WTC11 (cell line): Measurements from ENCODE around the gene TSGA10. TPM values are rescaled to one million over a fixed set of nuclear protein-coding genes. Genes with fewer than 3 reads are reported as not detected.
A peak's percentile ranks its signal among the peaks of the same experiment; 100 is the strongest.
"Not testable (repeated sequence)": the region's sequence is repeated elsewhere in the genome, so short reads cannot be mapped to it uniquely, and the experiment has no call there.

Experiments used
- ATAC-seq: fragments of 200-7000 bp; cut with Tn5 transposase; 2 replicates; pipeline ENCODE4 v1.10.0; 2021; ENCODE audit warnings: mild to moderate bottlenecking, moderate library complexity
- CTCF ChIA-PET: fragments of 300-600 bp; sonication (Branson Sonifier 250); formaldehyde crosslinking; loops from one replicate; lab custom pipeline; 2021; ENCODE audit warnings: antibody characterized with exemption; lab: Charles Lee
- POLR2A ChIA-PET: fragments of 350-600 bp; sonication (Branson Sonifier 250); formaldehyde crosslinking; loops from one replicate; lab custom pipeline; 2021; ENCODE audit warnings: antibody characterized with exemption; lab: Charles Lee
- DNase-seq: peaks from one replicate; pipeline ENCODE4 v3.0.0; 2021; ENCODE audit warnings: low spot score
- H3K27ac Mint-ChIP-seq: 2 replicates; pipeline ENCODE4 v1.8.0; 2021; ENCODE audit warnings: mixed read lengths
- H3K27me3 Mint-ChIP-seq: 2 replicates; pipeline ENCODE4 v1.8.0; 2021; ENCODE audit warnings: low read depth, mild to moderate bottlenecking, moderate library complexity, mixed read lengths
- H3K36me3 Mint-ChIP-seq: 2 replicates; pipeline ENCODE4 v1.8.0; 2021; ENCODE audit warnings: mixed read lengths
- H3K4me1 Mint-ChIP-seq: 2 replicates; pipeline ENCODE4 v1.8.0; 2022; ENCODE audit warnings: mixed read lengths
- H3K4me3 Mint-ChIP-seq: 2 replicates; pipeline ENCODE4 v1.8.0; 2021; ENCODE audit warnings: mild to moderate bottlenecking, moderate library complexity, mixed read lengths
- H3K9me3 Mint-ChIP-seq: 2 replicates; pipeline ENCODE4 v1.8.0; 2021; ENCODE audit warnings: mixed read lengths
- ARID4B ChIP-seq: sonication (generic); formaldehyde crosslinking; IDR thresholded peaks from 2 replicates; pipeline ENCODE4 v1.8.0; 2023; ENCODE audit warnings: missing genetic modification reagents, mild to moderate bottlenecking, borderline replicate concordance
- CREM ChIP-seq: sonication (generic); formaldehyde crosslinking; IDR thresholded peaks from 2 replicates; pipeline ENCODE4 v1.8.1; 2022; ENCODE audit warnings: mild to moderate bottlenecking, missing genetic modification reagents, moderate library complexity
- E2F1 ChIP-seq: sonication (generic); formaldehyde crosslinking; IDR thresholded peaks from 2 replicates; pipeline ENCODE4 v1.8.0; 2022; ENCODE audit warnings: mild to moderate bottlenecking, missing genetic modification reagents
- ELF4 ChIP-seq: sonication (generic); formaldehyde crosslinking; IDR thresholded peaks from 2 replicates; pipeline ENCODE4 v1.8.1; 2022; ENCODE audit warnings: low read depth, mild to moderate bottlenecking, moderate library complexity, missing genetic modification reagents
- FOXK1 ChIP-seq: sonication (generic); formaldehyde crosslinking; IDR thresholded peaks from 2 replicates; pipeline ENCODE4 v1.8.0; 2022; ENCODE audit warnings: mild to moderate bottlenecking, moderate library complexity, missing genetic modification reagents
- FOXP1 ChIP-seq: sonication (generic); formaldehyde crosslinking; IDR thresholded peaks from 2 replicates; pipeline ENCODE4 v1.8.0; 2022; ENCODE audit warnings: missing genetic modification reagents, mild to moderate bottlenecking, moderate library complexity, borderline replicate concordance
- HMGA2 ChIP-seq: fragments of 250-450 bp; sonication (Bioruptor Pico); IDR thresholded peaks from 2 replicates; pipeline ENCODE4 v1.4.0; 2021; ENCODE audit warnings: mild to moderate bottlenecking, moderate library complexity
- NR1H2 ChIP-seq: sonication (generic); formaldehyde crosslinking; IDR thresholded peaks from 2 replicates; pipeline ENCODE4 v1.9.0; 2021; ENCODE audit warnings: mild to moderate bottlenecking, moderate library complexity, missing genetic modification reagents
- NR3C1 ChIP-seq: sonication (generic); formaldehyde crosslinking; conservative IDR thresholded peaks from 2 replicates; pipeline ENCODE4 v1.8.1; 2023; ENCODE audit warnings: low read depth, mild to moderate bottlenecking, missing genetic modification reagents
- OVOL2 ChIP-seq: fragments of 250-450 bp; sonication (Bioruptor Pico); IDR thresholded peaks from 2 replicates; pipeline ENCODE4 v1.9.0; 2021; ENCODE audit warnings: mild to moderate bottlenecking, borderline replicate concordance
- SMAD3 ChIP-seq: sonication (generic); formaldehyde crosslinking; IDR thresholded peaks from 2 replicates; pipeline ENCODE4 v1.8.0; 2022; ENCODE audit warnings: missing genetic modification reagents, mild to moderate bottlenecking, borderline replicate concordance
- TCF7 ChIP-seq: sonication (generic); formaldehyde crosslinking; IDR thresholded peaks from 2 replicates; pipeline ENCODE4 v1.8.0; 2022; ENCODE audit warnings: mild to moderate bottlenecking, low read depth, missing genetic modification reagents, moderate library complexity
- ZBTB21 ChIP-seq: sonication (generic); formaldehyde crosslinking; IDR thresholded peaks from 2 replicates; pipeline ENCODE4 v1.8.1; 2023; ENCODE audit warnings: mild to moderate bottlenecking, missing genetic modification reagents, borderline replicate concordance
- ZNF671 ChIP-seq: fragments of 250-450 bp; sonication (Bioruptor Pico); IDR thresholded peaks from 2 replicates; pipeline ENCODE4 v1.8.0; 2021; ENCODE audit warnings: mild to moderate bottlenecking
- total RNA-seq: library from RNA; stranded (reverse); gene quantifications from 3 replicates; pipeline ENCODE4 v1.2.3, GENCODE V29; 2021
- TF ChIP-seq, protein P1 (sequence below): sonication (generic); formaldehyde crosslinking; IDR thresholded peaks from 2 replicates; pipeline ENCODE4 v1.8.1; 2022; ENCODE audit warnings: low read depth, missing genetic modification reagents, borderline replicate concordance
- TF ChIP-seq, protein P2 (sequence below): sonication (generic); formaldehyde crosslinking; IDR thresholded peaks from 2 replicates; pipeline ENCODE4 v1.8.1; 2022; ENCODE audit warnings: mild to moderate bottlenecking, missing genetic modification reagents, moderate library complexity, borderline replicate concordance
- TF ChIP-seq, protein P3 (sequence below): fragments of 250-450 bp; sonication (Bioruptor Pico); IDR thresholded peaks from 2 replicates; pipeline ENCODE4 v1.9.0; 2021; ENCODE audit warnings: moderate library complexity, mild to moderate bottlenecking, inconsistent platforms, borderline replicate concordance
- TF ChIP-seq, protein P4 (sequence below): fragments of 200-600 bp; IDR thresholded peaks from 2 replicates; pipeline ENCODE4 v1.8.0; 2022; ENCODE audit warnings: antibody characterized with exemption
- TF ChIP-seq, protein P5 (sequence below): sonication (generic); formaldehyde crosslinking; IDR thresholded peaks from 2 replicates; pipeline ENCODE4 v1.8.1; 2022; ENCODE audit warnings: mild to moderate bottlenecking, moderate library complexity, missing genetic modification reagents

TSGA10 gene
- total RNA-seq, 1 experiment from 2014 or later, result 9.1 TPM

GRCh38 chr2:99139003-99139402 is 15.7 kb downstream of the TSGA10 start (continued):
- TF ChIP-seq, protein P1, sequence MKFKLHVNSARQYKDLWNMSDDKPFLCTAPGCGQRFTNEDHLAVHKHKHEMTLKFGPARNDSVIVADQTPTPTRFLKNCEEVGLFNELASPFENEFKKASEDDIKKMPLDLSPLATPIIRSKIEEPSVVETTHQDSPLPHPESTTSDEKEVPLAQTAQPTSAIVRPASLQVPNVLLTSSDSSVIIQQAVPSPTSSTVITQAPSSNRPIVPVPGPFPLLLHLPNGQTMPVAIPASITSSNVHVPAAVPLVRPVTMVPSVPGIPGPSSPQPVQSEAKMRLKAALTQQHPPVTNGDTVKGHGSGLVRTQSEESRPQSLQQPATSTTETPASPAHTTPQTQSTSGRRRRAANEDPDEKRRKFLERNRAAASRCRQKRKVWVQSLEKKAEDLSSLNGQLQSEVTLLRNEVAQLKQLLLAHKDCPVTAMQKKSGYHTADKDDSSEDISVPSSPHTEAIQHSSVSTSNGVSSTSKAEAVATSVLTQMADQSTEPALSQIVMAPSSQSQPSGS, result no peak
- no peak for TF ChIP-seq SMAD3 (CRISPR knock-in tag)

DNA sequence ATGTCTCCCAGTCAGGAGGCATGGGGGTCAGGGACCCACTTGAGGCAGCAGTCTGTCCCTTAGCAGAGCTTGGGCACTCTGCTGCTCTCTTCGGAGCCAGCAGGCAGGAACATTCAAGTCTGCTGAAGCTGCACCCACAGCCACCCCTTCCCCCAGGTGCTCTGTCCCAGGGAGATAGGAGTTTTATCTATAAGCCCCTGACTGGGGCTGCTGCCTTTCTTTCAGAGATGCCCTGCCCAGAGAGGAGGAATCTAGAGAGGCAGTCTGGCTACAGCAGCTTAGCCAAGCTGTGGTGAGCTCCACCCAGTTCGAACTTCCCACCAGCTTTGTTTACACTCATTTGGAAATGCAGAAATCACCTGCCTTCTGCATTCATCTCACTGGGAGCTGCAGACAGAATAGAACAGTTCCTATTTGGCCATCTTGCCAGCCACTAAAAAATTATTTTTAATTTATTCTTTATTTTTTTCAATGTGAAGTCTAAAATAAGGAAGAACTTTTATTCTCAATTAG is 19.6 kb downstream of the TSGA10 start:
- H3K4me3 Mint-ChIP-seq, H3K27ac Mint-ChIP-seq, ATAC-seq, H3K4me1 Mint-ChIP-seq, POLR2A ChIA-PET, DNase-seq: not testable (repeated sequence)
- CTCF ChIA-PET, result interaction anchor here (1.4 kb wide), 1 partner anchor 19 kb away, joined by 3 read pairs; the partner anchor contains the start of genes LIPT1 and TSGA10
- Mint-ChIP-seq H3K36me3 (peaks cover 82% of the 10 kb centered on the region), H3K27me3 (peaks cover 59% of the 10 kb centered on the region), H3K9me3 (peaks cover 78% of the 10 kb centered on the region)

DNA sequence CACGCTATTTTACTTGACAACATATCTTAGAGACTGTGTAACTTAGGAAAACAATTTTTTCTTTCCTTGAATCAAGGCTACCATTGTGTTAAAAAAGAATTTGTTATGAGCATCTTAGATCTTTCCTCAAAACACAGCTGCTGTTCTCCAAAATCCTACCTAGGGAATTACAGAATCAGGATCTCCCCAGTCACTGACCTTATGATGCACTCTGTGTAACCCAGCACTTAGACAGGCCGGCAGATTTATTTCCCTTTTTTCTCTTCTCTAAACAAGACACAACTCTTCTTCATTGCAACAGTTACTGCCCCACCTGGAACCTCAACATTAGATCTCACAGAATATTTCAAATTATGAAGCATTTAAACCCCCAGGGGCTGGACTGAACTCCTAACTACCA is 26.8 kb downstream of the TSGA10 start:
- no peaks in the 10 kb centered on the region for H3K4me1 Mint-ChIP-seq
- peaks cover 45% of the 10 kb centered on the region for H3K36me3 Mint-ChIP-seq
- H3K27me3 Mint-ChIP-seq, result peaks cover 38% of the 10 kb centered on the region
- peaks cover 50% of the 10 kb centered on the region for H3K9me3 Mint-ChIP-seq
- POLR2A ChIA-PET, result no interaction called here
- DNase-seq (no peak), ATAC-seq (no peak)
- CTCF ChIA-PET, result no interaction called here
- no peak for TF ChIP-seq TCF7
- TF ChIP-seq, protein P2, sequence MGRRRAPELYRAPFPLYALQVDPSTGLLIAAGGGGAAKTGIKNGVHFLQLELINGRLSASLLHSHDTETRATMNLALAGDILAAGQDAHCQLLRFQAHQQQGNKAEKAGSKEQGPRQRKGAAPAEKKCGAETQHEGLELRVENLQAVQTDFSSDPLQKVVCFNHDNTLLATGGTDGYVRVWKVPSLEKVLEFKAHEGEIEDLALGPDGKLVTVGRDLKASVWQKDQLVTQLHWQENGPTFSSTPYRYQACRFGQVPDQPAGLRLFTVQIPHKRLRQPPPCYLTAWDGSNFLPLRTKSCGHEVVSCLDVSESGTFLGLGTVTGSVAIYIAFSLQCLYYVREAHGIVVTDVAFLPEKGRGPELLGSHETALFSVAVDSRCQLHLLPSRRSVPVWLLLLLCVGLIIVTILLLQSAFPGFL, result no peak
- no peak for TF ChIP-seq ZBTB21
- no peak for TF ChIP-seq FOXK1 (CRISPR knock-in tag)
- H3K4me3 Mint-ChIP-seq, result no peak overlapping the region
- no peak overlapping the region for H3K27ac Mint-ChIP-seq

DNA sequence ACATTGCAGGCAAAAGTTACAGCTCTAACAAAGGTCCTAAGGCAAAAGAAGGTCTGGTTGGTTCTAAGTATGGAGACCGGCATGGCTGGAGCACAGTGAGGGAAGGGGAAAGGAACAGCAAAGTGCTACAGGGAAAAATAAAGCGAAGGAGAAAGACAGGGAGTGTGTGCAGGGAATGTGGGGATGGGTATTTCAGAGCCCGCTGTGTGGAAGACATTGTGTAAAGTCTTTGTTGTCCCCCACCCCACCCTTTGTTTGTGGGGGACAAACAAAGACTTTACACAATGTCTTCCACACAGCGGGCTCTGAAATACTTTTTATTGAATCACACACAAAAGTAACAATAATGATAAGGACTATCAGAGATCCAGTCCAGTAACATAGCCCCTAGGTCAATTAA is 42.1 kb downstream of the TSGA10 start:
- DNase-seq (no peak), ATAC-seq (no peak)
- Mint-ChIP-seq H3K27ac (0 out of 2 replicates have a peak overlapping the region, but pooled peaks have one; percentile 0), H3K36me3 (no peaks in the 10 kb centered on the region), H3K4me1 (peaks cover 2% of the 10 kb centered on the region; the same call in 1 of the 2 replicates), H3K4me3 (no peak overlapping the region), H3K9me3 (no peaks in the 10 kb centered on the region), H3K27me3 (no peaks in the 10 kb centered on the region)
- POLR2A ChIA-PET, result no interaction called here
- CTCF ChIA-PET, result no interaction called here
- no peak for TF ChIP-seq E2F1 (CRISPR knock-in tag)
- no peak for TF ChIP-seq ELF4 (CRISPR knock-in tag)
- TF ChIP-seq, protein P3, sequence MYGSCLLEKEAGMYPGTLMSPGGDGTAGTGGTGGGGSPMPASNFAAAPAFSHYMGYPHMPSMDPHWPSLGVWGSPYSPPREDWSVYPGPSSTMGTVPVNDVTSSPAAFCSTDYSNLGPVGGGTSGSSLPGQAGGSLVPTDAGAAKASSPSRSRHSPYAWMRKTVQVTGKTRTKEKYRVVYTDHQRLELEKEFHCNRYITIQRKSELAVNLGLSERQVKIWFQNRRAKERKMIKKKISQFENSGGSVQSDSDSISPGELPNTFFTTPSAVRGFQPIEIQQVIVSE, result no peak
- TF ChIP-seq ARID4B (CRISPR knock-in tag), result no peak
- TF ChIP-seq, protein P4, sequence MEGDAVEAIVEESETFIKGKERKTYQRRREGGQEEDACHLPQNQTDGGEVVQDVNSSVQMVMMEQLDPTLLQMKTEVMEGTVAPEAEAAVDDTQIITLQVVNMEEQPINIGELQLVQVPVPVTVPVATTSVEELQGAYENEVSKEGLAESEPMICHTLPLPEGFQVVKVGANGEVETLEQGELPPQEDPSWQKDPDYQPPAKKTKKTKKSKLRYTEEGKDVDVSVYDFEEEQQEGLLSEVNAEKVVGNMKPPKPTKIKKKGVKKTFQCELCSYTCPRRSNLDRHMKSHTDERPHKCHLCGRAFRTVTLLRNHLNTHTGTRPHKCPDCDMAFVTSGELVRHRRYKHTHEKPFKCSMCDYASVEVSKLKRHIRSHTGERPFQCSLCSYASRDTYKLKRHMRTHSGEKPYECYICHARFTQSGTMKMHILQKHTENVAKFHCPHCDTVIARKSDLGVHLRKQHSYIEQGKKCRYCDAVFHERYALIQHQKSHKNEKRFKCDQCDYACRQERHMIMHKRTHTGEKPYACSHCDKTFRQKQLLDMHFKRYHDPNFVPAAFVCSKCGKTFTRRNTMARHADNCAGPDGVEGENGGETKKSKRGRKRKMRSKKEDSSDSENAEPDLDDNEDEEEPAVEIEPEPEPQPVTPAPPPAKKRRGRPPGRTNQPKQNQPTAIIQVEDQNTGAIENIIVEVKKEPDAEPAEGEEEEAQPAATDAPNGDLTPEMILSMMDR, result no peak
- TF ChIP-seq CREM (CRISPR knock-in tag), result no peak
- TF ChIP-seq ZNF671 (CRISPR knock-in tag), result no peak
- TF ChIP-seq FOXP1, result no peak
- no peak for TF ChIP-seq NR3C1 (CRISPR knock-in tag)
- TF ChIP-seq, protein P5, sequence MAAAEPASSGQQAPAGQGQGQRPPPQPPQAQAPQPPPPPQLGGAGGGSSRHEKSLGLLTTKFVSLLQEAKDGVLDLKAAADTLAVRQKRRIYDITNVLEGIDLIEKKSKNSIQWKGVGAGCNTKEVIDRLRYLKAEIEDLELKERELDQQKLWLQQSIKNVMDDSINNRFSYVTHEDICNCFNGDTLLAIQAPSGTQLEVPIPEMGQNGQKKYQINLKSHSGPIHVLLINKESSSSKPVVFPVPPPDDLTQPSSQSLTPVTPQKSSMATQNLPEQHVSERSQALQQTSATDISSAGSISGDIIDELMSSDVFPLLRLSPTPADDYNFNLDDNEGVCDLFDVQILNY (CRISPR knock-in tag), result no peak
- no peak for TF ChIP-seq HMGA2 (CRISPR knock-in tag)
- TF ChIP-seq NR1H2 (CRISPR knock-in tag), result no peak
- TF ChIP-seq ZBTB21, result no peak
- no peak for TF ChIP-seq OVOL2 (CRISPR knock-in tag)
